Mucosa of descending colon (tissue), 3 donors: ENCODE results near the gene PDE4B. TPM values are rescaled to one million over a fixed set of nuclear protein-coding genes. Genes with fewer than 3 reads are reported as not detected.

Experiments
- ATAC-seq: fragments of 200-7000 bp; cut with Tn5 transposase; one replicate; pipeline ENCODE4 v1.9.1; 2020; ENCODE audit warnings: mild to moderate bottlenecking, moderate library complexity
- DNase-seq, 3 donors: peaks; one replicate each; pipeline ENCODE4 v3.0.0-alpha.2; 2020
- H3K36me3 ChIP-seq: fragments of 200-600 bp; one replicate; pipeline ENCODE4 v1.8.0; 2021; ENCODE audit warnings: low read depth, mild to moderate bottlenecking
- H3K4me1 ChIP-seq: fragments of 200-600 bp; one replicate; pipeline ENCODE4 v1.8.0; 2021; ENCODE audit warnings: low read depth, mild to moderate bottlenecking
- H3K4me3 ChIP-seq: fragments of 200-600 bp; one replicate; pipeline ENCODE4 v1.8.0; 2021; ENCODE audit warnings: mild to moderate bottlenecking
- H3K9me3 ChIP-seq: fragments of 200-600 bp; one replicate; pipeline ENCODE4 v1.8.0; 2021; ENCODE audit warnings: mild to moderate bottlenecking
- CTCF ChIP-seq: fragments of 200-600 bp; IDR thresholded peaks from one replicate; pipeline ENCODE4 v1.8.0; 2022; ENCODE audit warnings: antibody characterized with exemption, mild to moderate bottlenecking
- intact Hi-C, 2 donors: fragments of 100-400 bp; cut with DNase I in 1 of 2; cut with micrococcal nuclease in 1 of 2; formaldehyde crosslinking; loops; one replicate each; pipeline versions ENCODE4 v1.11.0 to v1.11.1; 2022; cut with DNase I, micrococcal nuclease
- total RNA-seq, 3 donors: library from RNA; stranded (reverse); fragmentation: NEBNext Ultra II Directional in 2 of 3; extraction: Animal tissue kit (Norgen Biotek cat#: 25700) in 2 of 3; gene quantifications; one replicate each; pipeline versions ENCODE4 v1.2.1 to v1.2.4, GENCODE V29; 2021 to 2023
- donor health status: DM: no; HTN: no; CAD: no; lungs with moderate emphysema.
- donor health status: DM: no; HTN: no; CAD: no.
- donor health status: DM: no; HTN: yes; CAD: no.

PDE4B gene
- total RNA-seq, 3 donors from 2014 or later, result 3.4 to 6.6 (median 4.9) TPM

DNA sequence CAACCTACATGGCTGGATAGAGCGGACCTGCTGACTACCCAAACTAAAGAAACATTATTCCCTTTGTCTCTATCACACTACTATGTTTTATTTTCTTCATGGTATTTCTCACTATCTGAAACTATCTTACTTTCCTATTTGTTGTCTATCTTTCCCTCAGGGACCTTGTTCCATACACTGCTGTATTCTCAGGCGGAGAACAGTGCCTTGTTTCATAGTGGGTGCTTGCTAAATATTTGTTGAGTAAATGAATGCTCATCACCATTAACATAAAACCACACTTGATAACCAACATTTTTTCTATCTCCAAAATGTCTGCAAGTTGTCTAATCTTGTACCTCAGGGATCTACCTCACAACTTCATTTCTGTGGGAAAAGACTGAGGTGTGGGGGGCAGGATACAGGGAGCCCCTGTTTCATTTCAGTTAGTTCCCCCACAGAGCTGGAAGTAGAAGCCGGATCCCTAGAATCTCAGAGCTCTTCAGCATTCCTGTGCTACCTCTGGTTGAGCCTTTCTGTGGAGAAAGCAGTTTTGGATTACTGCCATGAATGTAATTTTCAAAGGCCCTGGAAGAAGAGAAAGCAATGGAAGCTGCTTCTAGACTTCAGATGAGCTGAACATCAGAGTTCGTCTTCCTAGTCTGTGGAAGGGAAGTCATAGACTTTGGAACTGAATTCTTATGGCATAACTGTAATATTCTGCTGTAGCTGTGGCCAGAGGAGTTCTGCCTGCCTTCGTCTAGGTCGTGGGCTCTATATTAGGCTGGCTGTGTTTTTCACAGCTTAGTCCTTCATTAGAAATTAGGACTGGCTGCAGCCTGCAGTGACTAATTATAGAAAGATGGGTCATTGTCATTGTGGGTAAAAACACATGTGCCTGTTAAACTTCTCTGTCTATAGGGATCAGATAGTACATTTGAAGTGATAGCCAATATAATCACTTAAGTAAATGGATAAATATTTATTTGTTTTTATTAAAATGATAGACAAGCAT lies 448.1 kb downstream of the PDE4B start:
- H3K4me3 ChIP-seq, result no peak overlapping the region
- peaks cover 2% of the 10 kb centered on the region for H3K4me1 ChIP-seq
- DNase-seq (no peak), ATAC-seq (no peak)
- intact Hi-C loops, result loop anchor here in 1 of 2 donors (5.0 kb wide), 1 partner anchor 283 kb away; no protein-coding TSS in a partner anchor
- TF ChIP-seq CTCF, result no peak
- no peaks in the 10 kb centered on the region for H3K9me3 ChIP-seq
- no peaks in the 10 kb centered on the region for H3K36me3 ChIP-seq

- H3K4me3 ChIP-seq, result no peak overlapping the region
- H3K9me3 ChIP-seq, result no peaks in the 10 kb centered on the region
- intact Hi-C loops, result loop anchor here (1.0 to 5.0 kb wide), 2 partner anchors 284 to 286 kb away; no protein-coding TSS in a partner anchor
- H3K4me1 ChIP-seq, result peaks cover 2% of the 10 kb centered on the region
- peak; percentile 82 to 92 (median 88) for DNase-seq
- peak; percentile 88 for TF ChIP-seq CTCF
- ATAC-seq, result peak; percentile 98
- no peaks in the 10 kb centered on the region for H3K36me3 ChIP-seq
Observed at GRCh38 chr1:66242646-66243547, 450.2 kb downstream of the PDE4B start.

DNA sequence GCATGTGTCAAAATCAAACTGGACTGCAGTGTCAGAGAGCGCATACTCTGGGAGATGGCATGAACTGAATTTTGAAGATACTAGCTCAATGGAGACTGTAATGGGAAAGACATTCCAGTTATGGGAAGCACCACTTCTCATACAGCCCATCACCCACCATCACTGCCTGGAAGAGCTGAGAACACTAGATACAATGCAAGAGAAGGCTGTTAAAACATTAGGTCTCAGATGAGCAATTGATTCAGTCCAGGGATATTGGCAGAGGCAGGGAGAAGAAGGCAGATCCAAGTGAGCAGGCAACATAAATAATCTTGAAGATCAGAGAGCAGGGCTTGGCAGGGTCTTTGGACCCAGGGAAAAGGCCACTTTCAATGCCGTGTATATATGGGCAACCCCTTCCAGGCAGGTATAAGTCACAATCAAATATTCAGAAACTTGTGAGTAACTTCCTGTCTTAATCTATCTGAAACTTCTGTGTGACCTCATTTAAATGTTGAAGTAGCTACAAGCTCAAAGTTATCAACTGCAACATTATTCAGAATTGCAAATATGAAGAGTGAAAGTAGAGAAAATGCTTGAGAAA lies 450.9 kb downstream of the PDE4B start:
- H3K9me3 ChIP-seq, result no peaks in the 10 kb centered on the region
- no peaks in the 10 kb centered on the region for H3K36me3 ChIP-seq
- no peak for ATAC-seq
- no peak overlapping the region for H3K4me3 ChIP-seq
- no peak for DNase-seq
- H3K4me1 ChIP-seq, result no peaks in the 10 kb centered on the region
- intact Hi-C loops, result loop anchor here in 1 of 2 donors (5.0 kb wide), 1 partner anchor 286 kb away; no protein-coding TSS in a partner anchor
- TF ChIP-seq CTCF, result no peak

DNA sequence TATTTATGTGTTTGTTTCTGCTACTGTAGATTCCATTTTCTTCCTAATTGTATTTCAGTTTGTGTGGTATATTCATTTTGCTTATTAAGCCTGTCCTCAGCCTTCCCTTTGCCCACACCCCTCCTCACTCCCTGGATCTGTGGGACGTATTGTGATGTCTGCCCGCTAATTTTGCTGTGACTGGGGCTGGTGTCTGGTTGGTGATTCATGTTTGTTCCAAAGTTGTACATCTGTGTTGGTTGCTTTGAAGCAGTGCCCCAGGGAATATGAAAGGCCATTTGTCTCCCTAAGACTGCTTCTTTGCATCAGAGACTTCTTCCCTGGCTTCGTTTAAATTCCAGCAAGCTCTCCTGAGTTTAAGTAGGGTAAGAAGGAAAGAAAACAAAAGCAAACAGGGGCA lies 451.7 kb downstream of the PDE4B start:
- H3K4me1 ChIP-seq, result no peaks in the 10 kb centered on the region
- H3K4me3 ChIP-seq, result no peak overlapping the region
- ATAC-seq, result no peak
- no peak for DNase-seq
- intact Hi-C loops, result loop anchor here in 1 of 2 donors (5.0 kb wide), 1 partner anchor 287 kb away; no protein-coding TSS in a partner anchor
- H3K36me3 ChIP-seq, result no peaks in the 10 kb centered on the region
- no peak for TF ChIP-seq CTCF
- no peaks in the 10 kb centered on the region for H3K9me3 ChIP-seq

- Histone ChIP-seq H3K4me3 (no peak overlapping the region), H3K4me1 (no peaks in the 10 kb centered on the region), H3K36me3 (no peaks in the 10 kb centered on the region), H3K9me3 (no peaks in the 10 kb centered on the region)
- intact Hi-C loops, result no loop called here
- DNase-seq (no peak), ATAC-seq (no peak)
- TF ChIP-seq CTCF, result no peak
Observed at GRCh38 chr1:66245691-66246090, 453.0 kb downstream of the PDE4B start.
